PC-3 (cell line): ENCODE data around the gene EFNA5. TPM values are rescaled to one million over a fixed set of nuclear protein-coding genes. Genes with fewer than 3 reads are reported as not detected.

Experiments used
- ATAC-seq: fragments of 200-7000 bp; cut with Tn5 transposase; 2 replicates; pipeline ENCODE4 v1.9.1; 2020; ENCODE audit warnings: mild to moderate bottlenecking, moderate library complexity
- BruUV-seq: library from RNA; stranded (reverse); fragments of 400-500 nt; replicated peaks from 2 replicates; lab custom pipeline; 2021; lab: Mats Ljungman, UMichigan
- CTCF ChIA-PET: fragments of 300-600 bp; sonication (Branson Sonifier 250); formaldehyde crosslinking; loops from one replicate; lab custom pipeline; 2022; ENCODE audit warnings: antibody characterized with exemption; lab: Charles Lee
- POLR2A ChIA-PET: fragments of 300-600 bp; sonication (Branson Sonifier 250); formaldehyde crosslinking; loops from one replicate; lab custom pipeline; 2022; ENCODE audit warnings: antibody characterized with exemption; ENCODE audit not compliant: unreplicated experiment; lab: Charles Lee
- DNase-seq: peaks from one replicate; pipeline ENCODE4 v3.0.0-alpha.2; 2015
- H2AFZ ChIP-seq: fragments of 300-600 bp; sonication (generic); 2 replicates; pipeline ENCODE4 v1.6.0; 2016; ENCODE audit warnings: antibody characterized with exemption, low read length
- H3F3A ChIP-seq: fragments of 300-600 bp; sonication (generic); one replicate; pipeline ENCODE4 v1.6.0; 2017; ENCODE audit warnings: antibody characterized with exemption, low read length, control low read depth, mild to moderate bottlenecking; ENCODE audit not compliant: unreplicated experiment
- H3K27ac ChIP-seq: fragments of 300-600 bp; sonication (generic); 2 replicates; pipeline ENCODE4 v1.5.1; 2016; ENCODE audit warnings: mild to moderate bottlenecking, low read length
- H3K27me3 ChIP-seq: fragments of 300-600 bp; sonication (generic); 2 replicates; pipeline ENCODE4 v1.6.1; 2016; ENCODE audit warnings: low read length, mixed read lengths
- H3K36me3 ChIP-seq: fragments of 300-600 bp; sonication (generic); 2 replicates; pipeline ENCODE4 v1.6.1; 2016; ENCODE audit warnings: low read depth, mixed run types, low read length, mixed read lengths
- H3K4me1 ChIP-seq: fragments of 300-600 bp; sonication (generic); 2 replicates; pipeline ENCODE4 v1.5.1; 2016; ENCODE audit warnings: low read length; ENCODE audit not compliant: insufficient read depth
- H3K4me2 ChIP-seq: fragments of 300-600 bp; sonication (generic); 2 replicates; pipeline ENCODE4 v1.6.0; 2016; ENCODE audit warnings: low read length
- H3K4me3 ChIP-seq: fragments of 300-600 bp; sonication (generic); 2 replicates; pipeline ENCODE4 v1.5.1; 2016; ENCODE audit warnings: mild to moderate bottlenecking, low read length, mixed read lengths
- H3K79me2 ChIP-seq: fragments of 300-600 bp; sonication (generic); 2 replicates; pipeline ENCODE4 v1.6.1; 2017; ENCODE audit warnings: low read length, mixed read lengths
- H3K9ac ChIP-seq: fragments of 300-600 bp; sonication (generic); 2 replicates; pipeline ENCODE4 v1.6.0; 2016; ENCODE audit warnings: mild to moderate bottlenecking, low read length
- H3K9me2 ChIP-seq: fragments of 300-600 bp; sonication (generic); replicated peaks from 2 replicates; pipeline ENCODE4 v1.6.1; 2016; ENCODE audit warnings: mixed run types, low read length, mixed read lengths
- H3K9me3 ChIP-seq: fragments of 300-600 bp; sonication (generic); 2 replicates; pipeline ENCODE4 v1.6.1; 2016; ENCODE audit warnings: low read length, mixed read lengths
- H4K20me1 ChIP-seq: fragments of 300-600 bp; sonication (generic); 2 replicates; pipeline ENCODE4 v1.6.1; 2016; ENCODE audit warnings: low read length, mixed read lengths
- CTCF ChIP-seq: fragments of 300-600 bp; sonication (generic); conservative IDR thresholded peaks from 2 replicates; pipeline ENCODE4 v1.5.1; 2017; ENCODE audit warnings: antibody characterized with exemption, low read depth, mild to moderate bottlenecking, low read length
- EZH2 ChIP-seq: fragments of 300-600 bp; sonication (generic); IDR thresholded peaks from one replicate; pipeline ENCODE4 v1.6.1; 2017; ENCODE audit warnings: antibody characterized with exemption, mild to moderate bottlenecking, low read length; ENCODE audit not compliant: unreplicated experiment
- EZH2phosphoT487 ChIP-seq: fragments of 300-600 bp; sonication (generic); IDR thresholded peaks from 2 replicates; pipeline ENCODE4 v1.6.1; 2018; ENCODE audit warnings: mild to moderate bottlenecking, antibody characterized with exemption, low read length, borderline replicate concordance
- intact Hi-C: fragments of 100-400 bp; cut with micrococcal nuclease; formaldehyde crosslinking; loops from 2 replicates; pipeline ENCODE4 v1.9.0; 2023
- total RNA-seq: library from RNA; depleted of rRNA; stranded (reverse); fragments of >200 nt; gene quantifications from 2 replicates; pipeline ENCODE4 v1.2.3, GENCODE V29; 2014

EFNA5 gene
- total RNA-seq, 1 experiment from 2014 or later: 5.4 TPM

GRCh38 chr5:107331312-107331711, 339.4 kb downstream of the EFNA5 start:
- TF ChIP-seq CTCF (no peak), EZH2 (no peak), EZH2phosphoT487 (no peak)
- Histone ChIP-seq H3K79me2 (no peaks in the 10 kb centered on the region), H3K9me2 (no peaks in the 10 kb centered on the region), H3K4me2 (no peak overlapping the region), H4K20me1 (no peaks in the 10 kb centered on the region), H3F3A (no peaks in the 10 kb centered on the region), H3K27me3 (no peaks in the 10 kb centered on the region), H3K4me3 (no peak overlapping the region), H3K9me3 (no peaks in the 10 kb centered on the region), H2AFZ (no peak overlapping the region), H3K36me3 (no peaks in the 10 kb centered on the region), H3K4me1 (peaks cover 3% of the 10 kb centered on the region; the same call in 1 of the 2 replicates), H3K27ac (no peak overlapping the region), H3K9ac (no peak overlapping the region)
- intact Hi-C loops: no loop called here
- POLR2A ChIA-PET: no interaction called here
- CTCF ChIA-PET: no interaction called here
- ATAC-seq: no peak
- BruUV-seq: no TSS peak
- DNase-seq: no peak

- ChIA-PET POLR2A (no interaction called here), CTCF (no interaction called here)
- no peak overlapping the region for H3K9ac ChIP-seq
- peaks cover 3% of the 10 kb centered on the region; the same call in 1 of the 2 replicates for H3K4me1 ChIP-seq
- no peaks in the 10 kb centered on the region for H3K36me3 ChIP-seq
- no peak overlapping the region for H2AFZ ChIP-seq
- intact Hi-C loops: no loop called here
- no peaks in the 10 kb centered on the region for H3K79me2 ChIP-seq
- no peak for ATAC-seq
- no peak for DNase-seq
- H3K4me2 ChIP-seq: no peak overlapping the region
- no peaks in the 10 kb centered on the region for H3F3A ChIP-seq
- no peaks in the 10 kb centered on the region for H3K9me3 ChIP-seq
- H4K20me1 ChIP-seq: no peaks in the 10 kb centered on the region
- TF ChIP-seq CTCF: no peak
- TF ChIP-seq EZH2: no peak
- TF ChIP-seq EZH2phosphoT487: no peak
- H3K9me2 ChIP-seq: no peaks in the 10 kb centered on the region
- no peak overlapping the region for H3K4me3 ChIP-seq
- no peaks in the 10 kb centered on the region for H3K27me3 ChIP-seq
- BruUV-seq: no TSS peak
- H3K27ac ChIP-seq: no peak overlapping the region
Observed at GRCh38 chr5:107330903-107331302, 339.8 kb downstream of the EFNA5 start.

GRCh38 chr5:107329850-107330249, 340.9 kb downstream of the EFNA5 start:
- CTCF ChIA-PET: no interaction called here
- intact Hi-C loops: no loop called here
- no peaks in the 10 kb centered on the region for H3K36me3 ChIP-seq
- no peaks in the 10 kb centered on the region for H3K9me2 ChIP-seq
- H3K27me3 ChIP-seq: no peaks in the 10 kb centered on the region
- H3K9ac ChIP-seq: no peak overlapping the region
- no peaks in the 10 kb centered on the region for H3K9me3 ChIP-seq
- no peak overlapping the region for H2AFZ ChIP-seq
- H3K4me3 ChIP-seq: no peak overlapping the region
- TF ChIP-seq CTCF (no peak), EZH2phosphoT487 (no peak), EZH2 (no peak)
- H3K27ac ChIP-seq: no peak overlapping the region
- no TSS peak for BruUV-seq
- H3K79me2 ChIP-seq: no peaks in the 10 kb centered on the region
- no peak for DNase-seq
- no peak overlapping the region for H3K4me2 ChIP-seq
- H4K20me1 ChIP-seq: no peaks in the 10 kb centered on the region
- H3K4me1 ChIP-seq: peaks cover 3% of the 10 kb centered on the region; the same call in 1 of the 2 replicates
- POLR2A ChIA-PET: no interaction called here
- H3F3A ChIP-seq: no peaks in the 10 kb centered on the region
- no peak for ATAC-seq
